K562 (cell line): ENCODE results near the gene VTCN1. TPM values are rescaled to one million over a fixed set of nuclear protein-coding genes. Genes with fewer than 3 reads are reported as not detected.

ENCODE experiments used
- ATAC-seq: fragments of 200-7000 bp; cut with Tn5 transposase; 3 replicates; pipeline ENCODE4 v1.9.1; 2020; ENCODE audit warnings: moderate library complexity
- BruUV-seq: library from RNA; stranded (reverse); fragments of 400-500 nt; replicated peaks from 2 replicates; lab custom pipeline; 2021; lab: Mats Ljungman, UMichigan
- CTCF ChIA-PET: fragments of 300-600 bp; formaldehyde crosslinking; extraction: SDS; loops from one replicate; lab custom pipeline; 2021; ENCODE audit warnings: low intra/inter-chr PET ratio; lab: Yijun Ruan, JAX
- POLR2A ChIA-PET: fragments of 300-600, 350-650 bp; sonication (Branson Sonifier 250); formaldehyde crosslinking; extraction: SDS; loops from one replicate; lab custom pipeline; 2021; ENCODE audit warnings: antibody characterized with exemption, inconsistent platforms; lab: Yijun Ruan, JAX
- DNase-seq, 4 experiments: peaks; one replicate each; pipeline versions ENCODE4 v3.0.0 to v3.0.0-alpha.2; 2011 to 2018; ENCODE audit warnings: low spot score in 3 of 4, mixed read lengths in 3 of 4; ENCODE audit errors: extremely low read depth in 1 of 4
- FAIRE-seq: peaks from 2 replicates; lab custom pipeline; 2011; peaks lifted over from hg19 to GRCh38; lab: Jason Lieb, UNC
- H2AFZ ChIP-seq: 2 replicates; pipeline ENCODE4 v1.6.0; 2011; ENCODE audit warnings: low read depth, low read length, control low read depth, inconsistent platforms
- H3K27ac ChIP-seq: fragments of 200-600 bp; 3 replicates; pipeline ENCODE4 v1.8.0; 2011; ENCODE audit warnings: low read depth, mild to moderate bottlenecking, control low read depth, inconsistent platforms, low read length, moderate library complexity, mixed read lengths; ENCODE audit errors: extremely low read depth
- H3K27me3 ChIP-seq, 2 experiments: fragments of 300-600 bp in 1 of 2; 2 replicates in 1 of 2; 3 replicates in 1 of 2; pipeline versions ENCODE4 v1.6.0 to v1.8.0; 2011; ENCODE audit warnings: inconsistent platforms in 2 of 2, low read length in 2 of 2, mild to moderate bottlenecking in 1 of 2, mixed read lengths in 1 of 2, moderate library complexity in 1 of 2; ENCODE audit not compliant: control insufficient read depth in 2 of 2, insufficient read depth in 2 of 2
- H3K36me3 ChIP-seq: fragments of 300-600 bp; 3 replicates; pipeline ENCODE4 v1.8.0; 2011; ENCODE audit warnings: mild to moderate bottlenecking, low read length, inconsistent platforms; ENCODE audit not compliant: control insufficient read depth, insufficient read depth
- H3K4me1 ChIP-seq, 2 experiments: fragments of 200-600 bp in 1 of 2; replicated peaks in 1 of 2; 2 replicates in 1 of 2; 3 replicates in 1 of 2; pipeline versions ENCODE4 v1.5.1 to v1.8.0; 2011; ENCODE audit warnings: inconsistent platforms in 2 of 2, low read length in 2 of 2, mild to moderate bottlenecking in 1 of 2, mixed read lengths in 1 of 2, moderate library complexity in 1 of 2; ENCODE audit not compliant: control insufficient read depth in 2 of 2, insufficient read depth in 2 of 2
- H3K4me2 ChIP-seq: 2 replicates; pipeline ENCODE4 v1.6.1; 2011; ENCODE audit warnings: low read length, control low read depth, inconsistent platforms, mixed read lengths; ENCODE audit not compliant: insufficient read depth
- H3K4me3 ChIP-seq: fragments of 200-600 bp; sonication (generic), shearing (Covaris generic); 2 replicates; pipeline ENCODE4 v1.5.1; 2016; ENCODE audit warnings: control low read depth, inconsistent platforms
- H3K79me2 ChIP-seq: fragments of 200-600 bp; 3 replicates; pipeline ENCODE4 v1.8.0; 2011; ENCODE audit warnings: low read length, inconsistent platforms; ENCODE audit not compliant: control insufficient read depth, insufficient read depth
- H3K9ac ChIP-seq, 2 experiments: 2 replicates each; pipeline versions ENCODE4 v1.6.0 to v1.6.1; 2011; ENCODE audit warnings: low read depth in 2 of 2, low read length in 2 of 2, control low read depth in 1 of 2, inconsistent platforms in 1 of 2, mild to moderate bottlenecking in 1 of 2, mixed read lengths in 1 of 2; ENCODE audit not compliant: insufficient read depth in 1 of 2
- H3K9me1 ChIP-seq: one replicate; pipeline ENCODE4 v1.6.0; 2011; ENCODE audit warnings: inconsistent platforms, mild to moderate bottlenecking, low read length, moderate library complexity; ENCODE audit not compliant: control insufficient read depth, insufficient read depth
- H3K9me3 ChIP-seq: replicated peaks from 2 replicates; pipeline ENCODE4 v1.5.1; 2011; ENCODE audit warnings: low read depth, low read length, inconsistent platforms; ENCODE audit not compliant: control insufficient read depth, insufficient read depth
- H4K20me1 ChIP-seq: replicated peaks from 2 replicates; pipeline ENCODE4 v1.6.1; 2011; ENCODE audit warnings: low read length, inconsistent platforms, mixed read lengths; ENCODE audit not compliant: control insufficient read depth, insufficient read depth
- CBX2 ChIP-seq: fragments of 200-600 bp; sonication (generic); IDR thresholded peaks from one replicate; pipeline ENCODE4 v1.6.1; 2012; ENCODE audit warnings: mild to moderate bottlenecking, low read length, inconsistent platforms; ENCODE audit not compliant: insufficient read depth, poor library complexity, severe bottlenecking
- CBX8 ChIP-seq: fragments of 200-600 bp; sonication (generic); IDR thresholded peaks from 2 replicates; pipeline ENCODE4 v1.6.1; 2012; ENCODE audit warnings: borderline replicate concordance, mixed run types, low read depth, mild to moderate bottlenecking, moderate library complexity, mixed read lengths, low read length, control low read depth, inconsistent platforms; ENCODE audit not compliant: poor library complexity, severe bottlenecking; ENCODE audit errors: extremely low read depth
- FOXO4 ChIP-seq: fragments of 450-650 bp; formaldehyde crosslinking; IDR thresholded peaks from 2 replicates; pipeline ENCODE4 v1.4.0; 2020; ENCODE audit warnings: mild to moderate bottlenecking, moderate library complexity
- GATAD2A ChIP-seq: fragments of 450-650 bp; IDR thresholded peaks from 2 replicates; pipeline ENCODE4 v1.6.1; 2017
- NCOA1 ChIP-seq: fragments of 450-650 bp; IDR thresholded peaks from 2 replicates; pipeline ENCODE4 v1.6.1; 2016; ENCODE audit warnings: low read depth
- SAP30 ChIP-seq: fragments of 200-600 bp; sonication (generic); IDR thresholded peaks from 2 replicates; pipeline ENCODE4 v1.6.1; 2012; ENCODE audit warnings: borderline replicate concordance, low read depth, mild to moderate bottlenecking, moderate library complexity, low read length, control low read depth, inconsistent platforms; ENCODE audit not compliant: insufficient read depth, poor library complexity, severe bottlenecking
- SP1 ChIP-seq: sonication (generic); formaldehyde crosslinking; IDR thresholded peaks from 2 replicates; pipeline ENCODE4 v1.8.1; 2022; ENCODE audit warnings: mild to moderate bottlenecking, missing genetic modification reagents
- STAG1 ChIP-seq: sonication (generic); formaldehyde crosslinking; IDR thresholded peaks from 2 replicates; pipeline ENCODE4 v1.5.0; 2020; ENCODE audit warnings: missing genetic modification reagents, borderline replicate concordance
- TAF9B ChIP-seq: fragments of 450-650 bp; IDR thresholded peaks from 2 replicates; pipeline ENCODE4 v1.6.1; 2018; ENCODE audit warnings: mild to moderate bottlenecking; ENCODE audit not compliant: partially characterized antibody
- TCFL5 ChIP-seq: fragments of 250-450 bp; sonication (Bioruptor Pico); conservative IDR thresholded peaks from 2 replicates; pipeline ENCODE4 v1.6.1; 2021; ENCODE audit warnings: mild to moderate bottlenecking, moderate library complexity, matching md5 sums
- THAP12 ChIP-seq: fragments of 250-450 bp; sonication (Bioruptor Pico); IDR thresholded peaks from 2 replicates; pipeline ENCODE4 v1.9.0; 2021; ENCODE audit warnings: mild to moderate bottlenecking, inconsistent platforms
- ZNF586 ChIP-seq: fragments of 450-650 bp; formaldehyde crosslinking; conservative IDR thresholded peaks from 2 replicates; pipeline ENCODE4 v1.4.0; 2020; ENCODE audit warnings: mild to moderate bottlenecking, moderate library complexity
- whole genome bisulfite sequencing: fragments of 100-300 bp; shearing (Covaris generic); methylation state at CpG from one replicate; pipeline ENCODE4 v1.1.6; 2016; ENCODE audit warnings: low coverage, mixed read lengths; ENCODE audit not compliant: insufficient coverage; ENCODE audit errors: missing lambda C conversion rate; 5-methylcytosine and 5-hydroxymethylcytosine counted together
- in situ Hi-C: fragments of 300-500 bp; cut with MboI; formaldehyde crosslinking; loops from 4 replicates; pipeline ENCODE4 v1.15.0; 2018; ENCODE audit warnings: inconsistent platforms, mixed read lengths
- intact Hi-C: fragments of 100-400 bp; cut with micrococcal nuclease; formaldehyde crosslinking; loops from 2 replicates; pipeline ENCODE4 v1.14.2; 2022
- polyA plus RNA-seq, 8 experiments: library from polyadenylated mRNA; depleted of rRNA in 4 of 8; stranded (reverse) in 5 of 8; unstranded in 3 of 8; fragments of >200 nt; fragmentation: Nextera tagmentation in 2 of 8; fragmentation: Illumina TruSeq in 1 of 8; extraction: Ambion mirVana in 2 of 8; extraction: Trizol in 1 of 8; gene quantifications; 2 replicates each; pipeline versions ENCODE4 v1.2.1 to v1.2.3, GENCODE V29; 2011 to 2014; ENCODE audit warnings: inconsistent platforms in 1 of 8, missing spikeins in 1 of 8
- total RNA-seq, 7 experiments: library from RNA; depleted of rRNA in 6 of 7; stranded (reverse); fragments of >200 nt in 6 of 7; fragmentation: Illumina TruSeq in 2 of 7; extraction: Trizol in 2 of 7; gene quantifications; 2 replicates each; pipeline versions ENCODE4 v1.2.1 to v1.2.3, GENCODE V29; 2011 to 2021; ENCODE audit warnings: low replicate concordance in 1 of 7

Gene VTCN1
- total and polyA plus RNA-seq, 9 of the 15 experiments (the other 6 are each of a cell fraction or from before 2014, with no cell fraction given) = not detected

- Histone ChIP-seq H3K79me2 (no peaks in the 10 kb centered on the region), H3K36me3 (no peaks in the 10 kb centered on the region), H2AFZ (no peak overlapping the region), H3K4me2 (no peak overlapping the region), H3K9ac (no peak overlapping the region), H4K20me1 (no peaks in the 10 kb centered on the region), H3K9me1 (no peaks in the 10 kb centered on the region), H3K27ac (no peak overlapping the region), H3K4me1 (no peaks in the 10 kb centered on the region), H3K4me3 (no peak overlapping the region), H3K27me3 (peaks cover 4 to 7% of the 10 kb centered on the region in 2 experiments; a peak in 4 of 5 replicates), H3K9me3 (no peaks in the 10 kb centered on the region)
- in situ Hi-C loops (no loop called here), intact Hi-C loops (no loop called here)
- BruUV-seq = no TSS peak
- 5% methylated on average over 1 of the region's 2 CpGs for WGBS
- FAIRE-seq (no peak), DNase-seq (no peak), ATAC-seq (no peak)
- TF ChIP-seq NCOA1 = no peak
- no peak for TF ChIP-seq ZNF586 (CRISPR knock-in tag)
- no peak for TF ChIP-seq GATAD2A
- TF ChIP-seq TAF9B = no peak
- no peak for TF ChIP-seq THAP12
- TF ChIP-seq STAG1 = no peak
- TF ChIP-seq SP1 (CRISPR knock-in tag) = no peak
- no peak for TF ChIP-seq TCFL5
- TF ChIP-seq CBX8 = no peak
- TF ChIP-seq FOXO4 (CRISPR knock-in tag) = no peak
- TF ChIP-seq SAP30 = no peak
- TF ChIP-seq CBX2 = no peak
- ChIA-PET POLR2A (interaction anchor here (0.6 to 0.8 kb wide), 2 partner anchors 9 to 120 kb away, joined by 3 to 4 read pairs; no protein-coding TSS in a partner anchor), CTCF (no interaction called here)
Observed at GRCh38 chr1:117136749-117137148, 74.0 kb downstream of the VTCN1 start.
